Measurements from ENCODE around the gene CHD1. TPM values are rescaled to one million over a fixed set of nuclear protein-coding genes. Genes with fewer than 3 reads are reported as not detected.

Gene CHD1
- total and polyA plus RNA-seq, 2 of the 4 experiments (the other 2 are of a cell fraction) = 12.3 to 33.7 TPM

GRCh38 chr5:98934546-98934945 lies 5.7 kb upstream of the CHD1 start:
- CTCF ChIA-PET = interaction anchor here (0.6 kb wide), 1 partner anchor 128 kb away, joined by 5 read pairs; no protein-coding TSS in a partner anchor
- Histone ChIP-seq H3K4me3 (ENCODE audit: insufficient read depth, low read depth, low read length) (no peak overlapping the region), H2BK5ac (ENCODE audit: low read depth, low read length, poor library complexity, severe bottlenecking) (no peak overlapping the region), H2AK5ac (ENCODE audit: low read depth, low read length) (no peak overlapping the region), H3K9ac (ENCODE audit: low read depth, low read length) (no peak overlapping the region), H3K56ac (ENCODE audit: extremely low read depth, insufficient read depth, low read length) (no peak overlapping the region), H2BK20ac (ENCODE audit: low read depth, low read length) (no peak overlapping the region), H3K4me2 (ENCODE audit: low read depth, low read length) (no peak overlapping the region), H3K9me3 (ENCODE audit: control insufficient read depth, insufficient read depth, low read length) (no peaks in the 10 kb centered on the region), H4K8ac (ENCODE audit: low read depth in 2 of 2, low read length in 2 of 2) (no peak overlapping the region), H3K18ac (ENCODE audit: low read depth, low read length) (no peak overlapping the region), H2BK15ac (ENCODE audit: low read depth, low read length) (no peak overlapping the region), H3K23ac (ENCODE audit: low read depth, low read length) (no peak overlapping the region), H2AK9ac (replicated peaks; ENCODE audit: low read depth, low read length, poor library complexity) (no peak overlapping the region), H3K9me1 (ENCODE audit: insufficient read depth, low read length) (no peaks in the 10 kb centered on the region; the same call in 1 of the 2 replicates), H3K4ac (ENCODE audit: low read depth, low read length) (no peak overlapping the region), H2AFZ (replicated peaks; ENCODE audit: low read length, poor library complexity) (no peak overlapping the region), H4K5ac (ENCODE audit: low read depth, low read length) (no peak overlapping the region), H3K4me1 (ENCODE audit: control insufficient read depth, insufficient read depth, low read length) (peaks cover 2% of the 10 kb centered on the region; the same call in 1 of the 2 replicates), H3K79me1 (ENCODE audit: low read depth in 1 of 2, low read length in 2 of 2) (peaks cover 13 to 43% of the 10 kb centered on the region in 2 experiments; a peak in 2 of 4 replicates), H2BK120ac (ENCODE audit: low read depth, low read length) (no peak overlapping the region), H3K14ac (replicated peaks; ENCODE audit: low read depth, low read length) (no peak overlapping the region), H3K27me3 (ENCODE audit: control insufficient read depth, insufficient read depth, low read length) (no peaks in the 10 kb centered on the region), H3K27ac (ENCODE audit: insufficient read depth, low read length) (no peak overlapping the region), H4K20me1 (ENCODE audit: insufficient read depth, low read length) (peaks cover 8% of the 10 kb centered on the region), H4K91ac (ENCODE audit: insufficient read depth, low read depth, low read length) (no peak overlapping the region), H3K36me3 (ENCODE audit: control insufficient read depth, insufficient read depth, low read length) (no peaks in the 10 kb centered on the region)
- dilution Hi-C loops (cut with HindIII; ENCODE audit: low sequenced_read_pairs, unreplicated experiment) = no loop called here
- BruUV-seq (replicated peaks) = no TSS peak
- POLR2A ChIA-PET (ENCODE audit: unreplicated experiment) = no interaction called here
- intact Hi-C loops (cut with micrococcal nuclease) = no loop called here
- no CpG with 5 or more reads among the region's 1 CpG for WGBS, 2 experiments (ENCODE audit: extremely low coverage in 2 of 2, insufficient read length in 1 of 2)
- no peak for ATAC-seq (ENCODE audit: low read depth)
- TF ChIP-seq CEBPB (IDR thresholded peaks at IDR 0.05; ENCODE audit: low read depth, low read length) = peak; percentile 36; the same call in 1 of the 2 replicates
- TF ChIP-seq RFX5 (IDR thresholded peaks at IDR 0.05; ENCODE audit: low read depth, low read length) = no peak
- peak; percentile 33 for DNase-seq
- in situ Hi-C loops (cut with MboI; ENCODE audit: low sequenced_read_pairs) = no loop called here

All from IMR-90 (cell line).